Lower leg skin (tissue), 3 donors: ENCODE results near the gene USP2.

Experiments used
- POLR2A ChIP-seq, 2 donors: fragments of 450-650 bp; IDR thresholded peaks; one replicate each; pipeline ENCODE4 v1.6.1; 2016 to 2017; ENCODE audit warnings: antibody characterized with exemption in 2 of 2, mild to moderate bottlenecking in 1 of 2, moderate library complexity in 1 of 2
- TF ChIP-seq, protein P1 (sequence below), 3 donors: fragments of 450-650 bp; IDR thresholded peaks; one replicate each; pipeline ENCODE4 v1.5.1; 2016; ENCODE audit warnings: antibody characterized with exemption in 3 of 3, mild to moderate bottlenecking in 3 of 3, moderate library complexity in 2 of 3

DNA sequence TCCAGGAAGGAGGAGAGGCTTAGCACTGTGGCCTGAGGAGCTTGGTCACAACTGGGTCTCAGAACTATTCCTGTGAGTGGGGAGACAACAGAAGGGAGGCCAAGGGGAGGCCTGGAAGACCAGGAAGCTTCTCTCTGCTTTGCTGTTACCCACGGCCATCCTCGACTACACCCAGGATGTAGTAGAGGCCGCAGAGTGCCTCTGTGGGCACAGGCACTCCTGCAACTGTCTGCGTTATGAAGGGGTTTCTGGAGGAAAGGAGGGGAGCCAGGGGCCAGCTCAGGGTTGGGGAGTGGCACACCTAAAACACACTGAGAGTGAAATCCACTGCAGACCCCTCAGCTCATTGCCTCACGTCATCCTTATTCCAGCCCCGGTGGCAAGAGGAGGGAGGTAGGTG lies 31.2 kb downstream of the USP2 start:
- TF ChIP-seq, protein P1, sequence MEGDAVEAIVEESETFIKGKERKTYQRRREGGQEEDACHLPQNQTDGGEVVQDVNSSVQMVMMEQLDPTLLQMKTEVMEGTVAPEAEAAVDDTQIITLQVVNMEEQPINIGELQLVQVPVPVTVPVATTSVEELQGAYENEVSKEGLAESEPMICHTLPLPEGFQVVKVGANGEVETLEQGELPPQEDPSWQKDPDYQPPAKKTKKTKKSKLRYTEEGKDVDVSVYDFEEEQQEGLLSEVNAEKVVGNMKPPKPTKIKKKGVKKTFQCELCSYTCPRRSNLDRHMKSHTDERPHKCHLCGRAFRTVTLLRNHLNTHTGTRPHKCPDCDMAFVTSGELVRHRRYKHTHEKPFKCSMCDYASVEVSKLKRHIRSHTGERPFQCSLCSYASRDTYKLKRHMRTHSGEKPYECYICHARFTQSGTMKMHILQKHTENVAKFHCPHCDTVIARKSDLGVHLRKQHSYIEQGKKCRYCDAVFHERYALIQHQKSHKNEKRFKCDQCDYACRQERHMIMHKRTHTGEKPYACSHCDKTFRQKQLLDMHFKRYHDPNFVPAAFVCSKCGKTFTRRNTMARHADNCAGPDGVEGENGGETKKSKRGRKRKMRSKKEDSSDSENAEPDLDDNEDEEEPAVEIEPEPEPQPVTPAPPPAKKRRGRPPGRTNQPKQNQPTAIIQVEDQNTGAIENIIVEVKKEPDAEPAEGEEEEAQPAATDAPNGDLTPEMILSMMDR (IDR thresholded peaks at IDR 0.05) = no peak
- TF ChIP-seq POLR2A (IDR thresholded peaks at IDR 0.05) = no peak
